Esophagus muscularis mucosa (tissue), 4 donors: ENCODE results near the gene GDPGP1.

Experiments
- EP300 ChIP-seq: sonication (generic); formaldehyde crosslinking; IDR thresholded peaks from one replicate; pipeline ENCODE4 v1.6.1; 2017; ENCODE audit warnings: antibody characterized with exemption
- POLR2A ChIP-seq: fragments of 450-650 bp; IDR thresholded peaks from one replicate; pipeline ENCODE4 v1.6.1; 2017; ENCODE audit warnings: antibody characterized with exemption, moderate library complexity, mild to moderate bottlenecking, low read depth
- POLR2AphosphoS5 ChIP-seq, 2 donors: sonication (generic); formaldehyde crosslinking; IDR thresholded peaks; one replicate each; pipeline ENCODE4 v1.6.1; 2017; ENCODE audit warnings: antibody characterized with exemption in 2 of 2
- TF ChIP-seq, protein P1 (sequence below), 3 experiments: fragments of 200-600 bp in 2 of 3; fragments of 450-650 bp in 1 of 3; sonication (generic) in 2 of 3; IDR thresholded peaks; one replicate each; pipeline ENCODE4 v1.5.1; 2017 to 2019; ENCODE audit warnings: antibody characterized with exemption in 3 of 3, mild to moderate bottlenecking in 2 of 3, moderate library complexity in 1 of 3

DNA sequence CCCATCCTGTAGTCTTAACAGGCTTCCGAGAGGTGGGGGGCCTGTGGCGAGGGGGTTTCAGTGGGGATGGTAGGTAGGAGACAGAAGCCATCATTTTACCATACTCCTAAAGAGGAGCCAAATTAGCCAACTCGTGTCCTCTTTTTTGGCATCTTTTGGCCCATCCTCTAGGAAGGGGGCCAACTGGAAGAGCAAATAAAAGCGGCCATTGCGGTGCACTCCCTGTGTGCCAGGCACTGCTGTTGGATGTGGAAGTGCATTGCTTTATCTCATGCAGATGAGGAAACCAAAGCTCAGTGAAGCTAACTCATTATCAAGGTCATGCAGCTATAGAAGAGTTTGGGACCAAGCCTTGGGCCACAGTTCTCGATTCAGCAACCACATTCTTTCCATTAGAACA, 26.8 kb upstream of the GDPGP1 start:
- TF ChIP-seq, protein P1, sequence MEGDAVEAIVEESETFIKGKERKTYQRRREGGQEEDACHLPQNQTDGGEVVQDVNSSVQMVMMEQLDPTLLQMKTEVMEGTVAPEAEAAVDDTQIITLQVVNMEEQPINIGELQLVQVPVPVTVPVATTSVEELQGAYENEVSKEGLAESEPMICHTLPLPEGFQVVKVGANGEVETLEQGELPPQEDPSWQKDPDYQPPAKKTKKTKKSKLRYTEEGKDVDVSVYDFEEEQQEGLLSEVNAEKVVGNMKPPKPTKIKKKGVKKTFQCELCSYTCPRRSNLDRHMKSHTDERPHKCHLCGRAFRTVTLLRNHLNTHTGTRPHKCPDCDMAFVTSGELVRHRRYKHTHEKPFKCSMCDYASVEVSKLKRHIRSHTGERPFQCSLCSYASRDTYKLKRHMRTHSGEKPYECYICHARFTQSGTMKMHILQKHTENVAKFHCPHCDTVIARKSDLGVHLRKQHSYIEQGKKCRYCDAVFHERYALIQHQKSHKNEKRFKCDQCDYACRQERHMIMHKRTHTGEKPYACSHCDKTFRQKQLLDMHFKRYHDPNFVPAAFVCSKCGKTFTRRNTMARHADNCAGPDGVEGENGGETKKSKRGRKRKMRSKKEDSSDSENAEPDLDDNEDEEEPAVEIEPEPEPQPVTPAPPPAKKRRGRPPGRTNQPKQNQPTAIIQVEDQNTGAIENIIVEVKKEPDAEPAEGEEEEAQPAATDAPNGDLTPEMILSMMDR (IDR thresholded peaks at IDR 0.05): no peak
- TF ChIP-seq POLR2A (no peak), POLR2AphosphoS5 (IDR thresholded peaks at IDR 0.05) (no peak), EP300 (no peak)
